ENCODE results near the gene CFAP97.
"Not testable (repeated sequence)": the region's sequence is repeated elsewhere in the genome, so short reads cannot be mapped to it uniquely, and the experiment has no call there.

CFAP97 gene

DNA sequence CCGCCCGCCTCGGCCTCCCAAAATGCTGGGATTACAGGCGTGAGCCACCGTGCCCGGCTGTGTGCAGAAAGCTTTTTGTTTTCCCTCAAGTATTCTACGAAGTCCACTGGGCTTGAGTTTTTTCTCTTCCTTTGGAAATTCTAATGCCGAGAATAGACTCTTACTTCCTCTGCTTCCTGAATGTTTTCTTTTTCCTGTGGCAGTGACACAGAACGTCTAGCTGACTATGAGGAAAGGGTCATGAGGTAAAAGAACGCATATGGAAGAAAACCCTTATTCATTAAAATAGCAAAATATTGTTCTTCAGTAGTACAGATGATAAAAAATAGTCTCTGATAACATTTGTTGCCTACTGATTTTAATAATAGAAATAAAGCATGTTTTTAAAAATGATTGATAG is 65.6 kb downstream of the CFAP97 start:
- no peak for DNase-seq

DNA sequence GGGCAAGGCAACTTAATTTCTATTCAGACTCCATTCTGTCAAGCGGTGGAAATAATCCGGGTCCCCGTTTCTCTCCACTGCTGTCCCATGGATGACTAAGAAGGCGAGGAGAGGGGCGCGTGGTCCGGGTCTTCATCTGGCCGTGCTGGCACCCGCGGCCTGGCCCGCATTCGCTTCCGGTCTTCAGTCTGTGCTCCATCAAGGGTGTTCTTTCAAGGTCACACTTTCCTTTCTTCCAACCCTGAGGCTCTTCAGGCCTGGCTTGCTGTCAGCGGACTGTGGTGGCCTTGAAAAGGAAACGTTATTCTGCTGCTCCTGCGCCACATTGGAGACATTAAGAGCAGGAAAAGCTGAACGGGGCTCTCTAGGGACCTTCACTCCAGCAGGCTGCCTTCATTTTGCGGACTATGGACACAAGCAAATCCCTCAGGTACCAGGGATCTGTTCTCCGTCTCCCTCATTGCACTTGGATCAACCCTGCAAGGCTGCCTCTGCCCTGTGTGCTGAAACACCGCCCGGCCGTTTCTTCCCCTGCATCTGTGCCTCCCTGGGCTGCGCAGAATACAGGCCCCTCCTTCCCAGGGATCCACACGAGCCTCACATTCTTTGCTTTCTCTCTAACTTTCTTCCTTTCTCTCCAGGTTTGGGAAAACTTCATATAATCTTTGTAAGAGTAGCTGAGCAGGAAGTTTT is 66.4 kb downstream of the CFAP97 start:
- DNase-seq: no peak

DNA sequence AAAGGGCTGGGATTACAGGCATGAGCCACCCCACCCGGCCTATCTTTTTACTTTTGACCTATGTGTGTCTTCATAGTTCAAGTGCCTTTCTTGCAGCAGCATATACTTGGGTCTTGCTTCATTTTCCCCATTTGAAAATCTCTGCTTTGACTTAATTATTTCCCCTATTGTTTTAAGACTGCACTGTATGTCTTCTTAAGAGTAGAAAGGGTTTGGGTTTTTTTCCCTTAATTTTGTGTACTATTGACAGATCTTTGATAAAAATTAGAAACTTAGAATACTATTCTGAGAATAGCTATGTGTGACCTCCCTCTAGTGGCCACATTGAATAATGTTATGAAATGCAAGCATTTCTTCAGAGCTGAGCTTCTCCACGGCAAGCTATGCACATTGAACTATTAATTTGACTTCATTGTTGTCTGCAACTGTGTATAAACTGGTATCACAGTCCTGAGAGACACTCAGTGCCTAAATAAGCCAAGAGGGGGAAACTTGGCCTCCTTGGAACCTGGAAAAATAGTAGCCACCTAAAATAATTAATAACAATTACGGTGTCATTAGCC is 69.4 kb downstream of the CFAP97 start:
- no peak for DNase-seq

DNA sequence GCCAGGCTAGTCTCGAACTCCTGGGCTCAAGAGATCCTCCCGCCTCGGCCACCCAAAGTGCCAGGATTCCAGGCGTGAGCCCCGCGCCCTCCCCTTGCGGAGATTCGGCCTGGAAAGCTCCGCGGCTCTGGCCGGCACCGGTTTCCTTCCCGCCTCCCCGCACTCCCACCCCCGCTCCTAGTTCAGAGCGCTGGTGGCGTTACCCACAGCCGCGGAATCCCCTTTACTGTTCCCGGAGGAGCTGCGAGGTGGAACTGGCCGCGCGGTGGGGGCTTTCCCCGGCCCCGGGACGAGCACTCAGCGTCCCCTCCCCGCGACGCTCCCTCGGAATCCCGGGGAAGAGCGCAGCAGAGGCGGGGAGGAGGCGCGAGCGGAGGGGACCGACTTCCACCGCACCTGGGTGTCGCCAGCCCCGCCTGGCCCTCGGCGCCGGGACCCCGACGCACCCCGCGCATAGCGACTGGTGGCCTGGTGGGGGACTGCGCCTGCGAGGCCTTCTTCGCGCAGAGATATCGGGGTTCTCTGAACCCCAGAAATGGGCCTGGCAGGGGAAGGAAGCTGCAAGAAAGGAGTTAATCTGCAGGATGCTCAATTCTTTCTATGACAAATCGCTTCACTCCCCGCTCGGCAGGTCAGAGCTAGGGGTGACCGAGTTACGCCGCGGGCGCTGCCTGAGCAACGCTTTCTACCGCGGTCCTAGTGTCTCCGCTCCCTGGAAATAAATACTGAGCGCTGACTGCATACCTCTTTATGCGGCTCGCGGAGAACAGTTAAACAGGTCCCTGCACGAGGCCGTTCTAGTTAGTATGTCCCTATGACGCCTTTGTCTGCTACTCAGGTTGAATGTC is 75.3 kb downstream of the CFAP97 start:
- no peak for DNase-seq

DNA sequence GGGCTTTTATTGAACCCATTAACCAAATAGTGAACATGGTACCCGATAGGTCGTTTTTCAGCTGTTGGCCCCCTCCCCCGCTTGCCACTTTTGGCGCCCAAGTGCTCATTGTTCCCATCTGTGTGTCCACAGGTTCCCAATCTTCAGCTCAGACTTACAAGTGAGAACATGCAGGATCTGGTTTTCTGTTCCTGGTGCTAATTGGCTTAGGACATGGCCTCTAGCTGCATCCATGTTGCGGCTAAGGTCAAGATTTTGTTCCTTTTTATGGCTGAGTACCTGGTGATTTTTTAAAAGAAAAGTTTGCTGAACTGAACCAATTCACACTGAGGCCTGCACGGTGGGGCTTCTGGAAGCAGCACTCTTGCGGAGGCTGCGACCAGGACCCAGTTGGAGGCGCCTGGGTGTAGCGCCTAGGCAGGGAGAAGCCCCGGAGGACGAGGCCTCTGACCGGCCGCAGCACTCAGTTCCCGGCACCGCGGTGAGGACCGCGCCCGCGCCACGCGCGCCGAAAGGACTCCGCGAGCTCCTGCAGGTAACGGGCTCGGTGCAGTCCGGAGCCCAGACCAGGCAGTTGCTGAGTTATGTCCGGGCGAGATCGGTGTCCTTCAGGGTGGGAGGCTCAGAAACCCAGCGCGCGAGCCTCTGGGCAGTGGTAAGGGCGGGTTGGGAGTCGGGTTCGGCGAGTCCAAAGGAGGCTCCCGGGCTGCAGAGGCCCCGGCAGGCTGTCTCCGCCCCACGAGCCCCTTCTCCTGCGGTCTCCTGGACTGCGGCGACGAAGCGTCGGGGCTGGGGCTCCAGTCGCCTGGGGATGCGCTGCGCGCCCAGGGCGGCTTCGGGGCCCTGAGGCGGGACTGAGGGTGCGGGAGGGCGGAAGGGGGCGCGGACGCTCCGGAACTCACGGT is 76.5 kb downstream of the CFAP97 start:
- DNase-seq: no peak

DNA sequence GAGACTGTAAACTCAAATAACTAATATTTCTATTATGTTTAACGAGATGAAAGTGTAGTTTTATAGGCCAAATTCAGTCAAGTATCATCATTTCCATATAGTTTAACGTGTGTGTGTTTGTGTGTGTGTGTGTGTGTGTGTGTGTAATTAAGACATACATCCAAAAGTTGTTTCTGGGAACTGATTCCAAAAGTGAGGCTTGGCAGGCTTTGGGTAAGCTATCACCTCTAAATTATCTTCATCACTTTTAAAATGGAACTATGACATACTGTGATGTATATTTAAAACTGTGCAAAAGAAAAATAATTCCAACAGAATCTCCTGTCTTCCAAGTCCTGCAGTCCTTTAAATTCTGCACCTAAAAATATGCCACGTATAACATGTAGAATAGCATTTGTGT is 79.8 kb downstream of the CFAP97 start:
- no peak for DNase-seq

DNA sequence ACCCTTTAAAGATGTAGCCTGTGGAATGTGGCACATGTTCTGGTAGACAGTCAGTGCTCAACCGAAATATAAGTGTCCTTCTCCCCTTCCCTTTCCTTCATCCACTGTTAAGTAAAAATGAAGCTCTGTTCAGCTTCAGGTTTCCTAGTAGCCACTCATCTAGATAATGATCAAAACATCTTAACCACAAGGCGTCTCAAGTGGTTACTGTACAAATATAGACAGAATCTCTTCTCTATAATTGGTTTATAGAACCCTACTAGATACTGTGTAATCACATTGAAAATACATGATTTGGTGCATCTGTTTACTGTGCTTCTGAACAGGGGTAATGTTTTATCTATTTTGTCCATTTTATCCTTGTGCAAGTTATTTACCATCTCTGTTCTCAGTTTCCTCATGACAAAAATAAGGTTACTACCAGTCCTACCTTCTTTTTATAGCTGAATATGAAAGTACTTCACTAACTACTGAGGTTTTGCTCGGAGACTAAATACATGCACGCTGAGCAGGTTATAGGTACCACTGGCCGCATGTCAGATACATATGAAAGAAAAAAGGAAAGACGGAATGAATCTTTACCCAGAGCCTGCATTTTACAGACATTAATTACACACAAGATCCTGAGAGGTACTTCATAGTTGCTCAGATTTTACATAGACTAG is 81.0 kb downstream of the CFAP97 start:
- DNase-seq: peak in 1 of 2 experiments; percentile 17

DNA sequence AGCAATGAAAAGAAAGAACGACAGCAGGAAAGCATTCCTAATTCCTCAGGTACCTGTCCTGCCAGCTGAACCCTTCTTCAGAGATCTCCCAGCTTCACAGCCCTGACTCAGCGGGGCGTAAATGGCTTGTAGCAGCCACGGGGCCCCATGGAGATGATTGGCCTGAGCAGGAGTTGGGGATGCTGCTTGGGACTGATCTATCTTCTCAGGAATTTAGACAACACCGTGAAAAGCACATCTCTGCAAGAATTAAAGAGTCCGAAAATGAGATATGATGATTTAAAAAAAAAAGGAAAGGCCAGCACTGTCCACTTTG is 83.2 kb downstream of the CFAP97 start:
- no peak for DNase-seq

DNA sequence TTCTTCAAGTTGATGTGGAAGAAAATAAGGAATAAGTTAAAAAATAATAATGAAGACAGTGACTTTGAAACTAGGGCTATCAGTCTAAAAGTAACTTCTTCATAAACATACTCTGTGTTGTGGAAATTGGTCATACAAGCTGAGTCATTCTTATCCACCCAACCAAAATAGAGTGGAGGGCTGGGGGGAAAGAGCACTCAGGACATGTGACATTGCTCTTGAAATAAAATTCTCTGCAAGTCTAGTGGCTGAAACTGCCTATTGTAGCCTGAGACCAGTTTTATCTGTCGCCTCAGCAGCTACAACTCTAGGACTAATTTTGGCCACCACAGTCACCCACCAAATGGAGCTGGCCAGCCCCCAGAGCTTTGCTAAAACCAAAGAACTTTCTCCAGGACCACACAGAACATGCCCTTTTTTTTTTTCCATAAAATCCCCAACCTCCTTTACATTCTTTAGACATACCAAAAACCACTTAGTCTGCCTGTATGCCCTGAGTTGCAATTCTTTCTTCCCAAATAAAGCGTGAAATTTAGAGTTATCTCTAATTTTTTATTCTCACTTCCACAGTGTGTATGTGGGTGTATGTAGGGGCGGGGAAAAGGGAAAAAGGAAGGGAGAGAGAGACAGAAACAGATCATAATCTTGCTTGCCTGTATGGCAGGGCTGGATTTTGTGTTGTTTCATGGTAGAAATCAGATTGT is 83.7 kb downstream of the CFAP97 start:
- no peak for DNase-seq

DNA sequence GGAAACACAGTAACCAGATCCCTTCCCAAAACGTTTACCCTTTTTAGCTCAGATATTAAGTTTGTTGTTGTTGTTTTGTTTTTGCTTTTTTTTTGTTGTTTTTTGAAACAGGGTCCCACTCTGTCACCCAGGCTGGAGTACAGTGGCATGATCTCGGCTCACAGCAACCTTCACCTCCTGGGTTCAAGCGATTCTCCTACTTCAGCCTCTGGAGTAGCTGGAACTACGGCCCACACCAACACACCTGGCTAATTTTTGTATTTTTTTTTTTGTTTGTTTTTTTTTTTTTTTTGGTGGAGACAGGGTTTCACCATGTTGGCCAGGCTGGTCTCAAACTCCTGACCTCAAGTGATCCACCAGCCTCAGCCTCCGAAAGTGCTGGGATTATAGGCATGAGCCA is 84.3 kb downstream of the CFAP97 start:
- DNase-seq: not testable (repeated sequence)

DNA sequence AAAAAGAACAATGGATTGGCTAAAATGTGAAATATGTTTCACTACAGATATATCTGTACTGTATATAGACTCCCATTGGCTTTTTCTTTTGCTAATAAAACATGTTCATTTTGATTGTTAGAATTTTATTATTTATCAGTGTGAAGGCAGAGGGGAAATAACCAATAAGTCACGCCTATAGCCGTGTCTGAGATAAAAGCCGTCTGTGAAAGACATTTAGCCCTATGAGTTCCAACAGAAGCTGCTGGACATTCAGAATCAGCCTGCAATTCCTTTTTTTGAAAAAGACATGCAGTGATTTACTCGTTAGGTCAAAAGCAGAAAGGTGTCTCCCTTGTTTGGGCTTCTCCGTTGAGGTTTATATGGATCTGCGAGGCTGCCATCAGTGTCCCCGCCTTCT is 84.9 kb downstream of the CFAP97 start:
- DNase-seq: no peak

DNA sequence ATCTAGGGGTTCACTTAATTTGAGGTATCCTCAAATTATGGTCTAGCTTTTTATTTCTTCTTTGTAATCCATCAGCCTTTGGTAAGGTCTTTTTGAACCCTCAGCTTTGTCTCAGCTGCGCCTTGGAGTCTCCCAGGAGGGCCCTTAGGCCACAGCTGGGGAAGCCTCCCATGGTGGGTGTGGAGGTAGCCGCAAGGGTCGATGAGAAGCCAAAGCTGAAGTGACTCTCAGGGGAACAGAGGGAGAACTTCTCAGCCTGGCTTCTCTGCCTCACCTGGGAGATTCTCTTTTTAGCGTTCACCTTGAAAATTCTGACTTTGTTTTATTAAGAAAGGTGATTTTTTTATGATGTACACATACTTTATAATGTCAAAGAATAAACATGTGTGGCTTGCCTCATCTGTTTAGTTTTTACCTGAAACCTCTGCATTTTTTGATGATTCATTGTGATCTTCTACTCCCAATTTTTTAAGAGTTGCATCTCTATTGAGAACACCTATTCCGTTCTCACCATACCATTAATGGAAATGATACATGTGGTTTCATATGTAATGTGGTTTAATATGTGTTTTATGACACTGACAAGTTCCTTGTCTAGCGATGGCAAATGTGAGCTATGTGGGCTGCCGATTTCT is 86.4 kb downstream of the CFAP97 start:
- no peak for DNase-seq

DNA sequence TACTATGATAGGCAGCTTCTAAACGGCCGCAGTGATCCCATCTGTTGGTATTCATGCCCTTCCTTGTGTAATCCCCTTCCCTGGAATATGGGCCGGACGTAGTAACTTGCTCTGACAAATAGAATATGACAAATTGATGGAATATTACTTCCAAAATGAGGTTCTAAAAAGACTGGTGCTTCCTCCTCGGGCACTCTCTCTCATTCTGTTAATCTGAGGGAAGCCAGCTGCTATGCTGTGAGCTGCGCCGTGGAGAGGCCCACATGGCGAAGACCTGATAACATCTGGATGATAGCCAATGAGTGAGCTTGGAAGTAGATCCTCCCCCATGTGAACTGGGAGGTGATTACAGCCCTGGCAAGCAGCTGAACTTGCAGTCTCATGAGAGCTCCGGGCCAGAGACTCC is 88.0 kb downstream of the CFAP97 start:
- no peak for DNase-seq

DNA sequence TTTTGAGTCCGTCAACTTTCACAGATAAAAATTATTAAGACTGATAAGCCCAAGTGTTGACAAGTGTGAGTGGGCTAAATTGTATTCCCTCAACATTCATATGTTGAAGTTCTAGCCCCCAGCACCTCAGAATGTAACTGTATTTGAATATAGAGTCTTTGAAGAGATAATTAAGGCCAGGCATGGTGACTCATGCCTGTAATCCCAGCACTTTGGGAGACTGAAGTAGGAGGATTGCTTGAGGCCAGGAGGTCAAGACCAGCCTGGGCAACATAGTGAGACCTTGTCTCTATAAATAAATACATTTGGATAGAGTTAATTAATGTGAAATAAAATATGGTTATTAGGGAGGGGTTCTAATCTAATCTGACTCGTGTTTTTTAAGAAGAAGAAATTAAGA is 90.5 kb downstream of the CFAP97 start:
- no peak for DNase-seq

DNA sequence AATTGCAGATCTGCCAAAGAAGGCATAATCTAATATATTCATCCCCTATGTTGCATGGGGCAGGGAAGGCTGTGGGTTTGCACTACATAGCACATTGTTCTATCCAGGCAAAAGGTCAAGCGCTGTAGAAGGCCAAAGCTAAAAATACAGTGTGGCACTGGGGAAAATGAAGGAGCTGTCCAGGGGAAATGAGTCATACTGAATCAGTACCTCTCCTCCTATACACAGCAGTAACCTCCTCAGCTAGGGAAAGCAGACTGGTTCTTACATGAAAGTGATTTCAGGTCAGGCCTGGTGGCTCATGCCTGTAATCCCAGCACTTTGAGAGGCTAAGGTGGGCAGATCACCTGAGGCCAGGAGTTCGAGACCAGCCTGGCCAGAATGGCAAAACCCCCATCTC is 91.7 kb downstream of the CFAP97 start:
- no peak for DNase-seq

DNA sequence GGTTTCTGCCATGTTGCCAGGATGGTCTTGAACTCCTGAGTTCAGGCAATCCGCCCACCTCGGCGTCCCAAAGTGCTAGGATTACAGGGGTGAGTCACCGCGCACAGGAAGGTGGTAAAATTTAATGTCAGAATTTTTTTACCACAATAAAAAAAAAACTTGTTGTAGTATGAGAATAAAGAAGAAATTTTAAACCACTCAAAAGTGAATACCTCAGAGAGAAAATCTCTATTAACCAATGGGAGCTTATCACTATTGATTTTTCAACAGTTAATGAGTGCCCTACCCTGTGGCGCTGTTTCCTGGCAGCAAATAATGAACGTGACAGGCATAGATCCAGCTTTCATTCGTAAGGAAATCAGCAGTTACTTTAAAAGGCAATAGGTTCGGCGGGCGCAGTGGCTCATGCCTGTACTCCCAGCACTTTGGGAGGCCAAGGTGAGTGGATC is 93.4 kb downstream of the CFAP97 start:
- DNase-seq: no peak

DNA sequence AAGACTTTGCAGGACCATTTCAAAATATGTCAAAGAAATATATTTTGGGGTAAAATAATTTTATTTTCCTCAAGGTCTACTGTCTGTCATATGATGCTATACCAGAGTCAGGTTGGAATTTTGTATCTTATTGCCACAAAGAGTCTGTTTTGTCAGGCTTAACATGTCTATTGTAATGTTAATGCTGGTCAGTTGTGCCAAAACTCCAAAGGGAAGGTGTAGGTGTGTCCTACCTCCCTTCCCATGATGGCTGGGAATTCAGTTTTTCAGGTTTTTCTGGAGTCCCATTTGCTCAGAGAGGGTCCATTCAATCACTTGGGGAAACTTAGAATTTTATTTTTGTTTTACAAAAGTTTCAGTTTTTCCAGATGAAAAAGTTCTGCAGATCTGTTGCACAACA is 94.1 kb downstream of the CFAP97 start:
- DNase-seq: no peak
